ENCODE results near the gene LRP3. TPM values are rescaled to one million over a fixed set of nuclear protein-coding genes. Genes with fewer than 3 reads are reported as not detected.
"Not testable (repeated sequence)": the region's sequence is repeated elsewhere in the genome, so short reads cannot be mapped to it uniquely, and the experiment has no call there.

The LRP3 gene
- total RNA-seq, 1 experiment from 2014 or later: 9.9 TPM

DNA sequence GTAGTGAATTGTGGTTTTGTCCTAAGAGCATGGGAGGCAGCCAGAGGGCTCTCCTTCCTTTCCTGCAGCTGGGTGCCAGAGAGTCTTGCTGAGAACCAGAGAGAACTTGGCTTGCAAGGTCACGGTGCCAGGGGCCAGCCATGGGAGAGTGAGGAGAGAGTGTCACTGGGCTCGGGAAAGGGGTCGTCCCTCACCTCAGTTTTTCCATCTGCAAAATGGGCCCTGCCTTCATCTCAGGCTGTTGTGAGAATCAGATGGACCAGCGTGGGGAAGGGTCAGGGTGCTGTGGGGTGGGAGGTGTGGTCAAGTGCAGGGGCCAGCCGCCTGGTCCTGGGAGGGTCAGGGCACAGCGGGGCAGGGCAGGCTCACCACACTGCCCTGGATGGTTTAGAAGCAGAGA, 7.3 kb downstream of the LRP3 start:
- DNase-seq (ENCODE audit: extremely low read depth, low read depth): no peak

GRCh38 chr19:33201886-33202545, 7.9 kb downstream of the LRP3 start:
- no peak for DNase-seq (ENCODE audit: extremely low read depth, low read depth)

DNA sequence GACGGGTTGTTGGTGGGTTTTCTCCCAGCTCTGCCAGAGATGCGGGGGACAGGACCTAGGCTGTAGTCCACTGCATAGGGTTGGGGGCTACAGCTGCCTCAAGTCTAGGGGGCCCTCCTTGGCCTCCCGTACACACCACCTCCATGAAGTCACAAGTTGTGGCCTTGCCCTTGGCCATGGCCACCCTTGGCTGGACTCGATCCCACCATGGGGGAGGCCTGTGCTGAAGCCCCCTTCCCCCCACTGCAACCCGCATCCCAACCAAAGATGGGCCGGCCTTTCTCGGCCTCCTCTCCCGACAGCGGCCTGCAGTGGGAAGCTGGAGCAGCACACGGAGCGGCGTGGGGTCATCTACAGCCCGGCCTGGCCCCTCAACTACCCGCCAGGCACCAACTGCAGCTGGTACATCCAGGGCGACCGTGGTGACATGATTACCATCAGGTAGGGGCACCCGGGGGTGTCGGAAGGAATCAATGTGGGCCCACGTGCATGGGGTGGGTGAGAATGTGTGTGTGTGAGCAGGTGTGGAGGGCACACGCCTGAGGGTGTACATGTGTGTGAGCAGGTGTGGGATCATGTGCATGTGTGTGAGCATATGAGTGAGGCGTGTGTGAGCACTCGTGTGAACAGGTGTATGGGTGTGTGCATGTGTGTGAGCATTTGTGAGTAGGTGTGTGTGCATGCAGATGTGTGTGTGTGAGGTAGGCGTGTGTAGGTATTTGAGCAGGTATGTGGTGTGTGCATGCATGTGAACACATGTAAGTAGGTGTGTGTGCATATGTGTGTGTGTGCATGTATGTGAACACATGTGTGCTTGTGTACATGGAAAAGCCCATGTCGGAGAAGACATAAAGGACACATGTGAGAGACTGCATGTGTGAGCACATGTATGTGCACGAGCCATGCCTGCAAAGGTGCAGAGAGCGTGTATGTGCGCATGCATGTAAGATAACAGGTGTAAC, 8.7 kb downstream of the LRP3 start:
- no peak for DNase-seq (ENCODE audit: extremely low read depth, low read depth)

GRCh38 chr19:33203529-33203928, 9.4 kb downstream of the LRP3 start:
- DNase-seq (ENCODE audit: extremely low read depth, low read depth): no peak

GRCh38 chr19:33204136-33204973, 10.2 kb downstream of the LRP3 start:
- DNase-seq (ENCODE audit: extremely low read depth, low read depth): no peak

- no peak for DNase-seq (ENCODE audit: extremely low read depth, low read depth)
These were observed 11.0 kb downstream of the LRP3 start for GRCh38 chr19:33205110-33205509.

- no peak for DNase-seq (ENCODE audit: extremely low read depth, low read depth)
These were observed 11.6 kb downstream of the LRP3 start for GRCh38 chr19:33205531-33206260.

- no peak for DNase-seq (ENCODE audit: extremely low read depth, low read depth)
These were observed 12.3 kb downstream of the LRP3 start for GRCh38 chr19:33206261-33207039.

DNA sequence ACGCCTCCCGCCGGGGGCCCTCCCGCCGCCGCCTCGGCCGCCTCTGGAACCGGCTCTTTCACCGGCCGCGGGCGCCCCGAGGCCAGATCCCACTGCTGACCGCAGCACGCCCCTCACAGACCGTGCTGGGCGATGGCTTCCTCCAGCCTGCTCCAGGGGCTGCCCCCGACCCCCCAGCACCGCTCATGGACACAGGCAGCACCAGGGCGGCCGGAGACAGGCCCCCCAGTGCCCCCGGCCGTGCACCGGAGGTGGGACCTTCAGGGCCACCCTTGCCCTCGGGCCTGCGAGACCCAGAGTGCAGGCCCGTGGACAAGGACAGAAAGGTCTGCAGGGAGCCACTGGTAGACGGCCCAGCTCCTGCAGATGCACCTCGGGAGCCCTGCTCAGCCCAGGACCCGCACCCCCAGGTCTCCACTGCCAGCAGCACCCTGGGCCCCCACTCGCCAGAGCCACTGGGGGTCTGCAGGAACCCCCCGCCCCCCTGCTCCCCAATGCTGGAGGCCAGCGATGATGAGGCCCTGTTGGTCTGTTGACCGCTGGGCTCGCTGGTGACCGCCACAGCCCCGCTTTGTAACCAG, 13.0 kb downstream of the LRP3 start:
- no peak for DNase-seq (ENCODE audit: extremely low read depth, low read depth)

GRCh38 chr19:33207903-33208302, 13.8 kb downstream of the LRP3 start:
- no peak for DNase-seq (ENCODE audit: extremely low read depth, low read depth)

GRCh38 chr19:33208371-33208895, 14.3 kb downstream of the LRP3 start:
- no peak for DNase-seq (ENCODE audit: extremely low read depth, low read depth)

DNA sequence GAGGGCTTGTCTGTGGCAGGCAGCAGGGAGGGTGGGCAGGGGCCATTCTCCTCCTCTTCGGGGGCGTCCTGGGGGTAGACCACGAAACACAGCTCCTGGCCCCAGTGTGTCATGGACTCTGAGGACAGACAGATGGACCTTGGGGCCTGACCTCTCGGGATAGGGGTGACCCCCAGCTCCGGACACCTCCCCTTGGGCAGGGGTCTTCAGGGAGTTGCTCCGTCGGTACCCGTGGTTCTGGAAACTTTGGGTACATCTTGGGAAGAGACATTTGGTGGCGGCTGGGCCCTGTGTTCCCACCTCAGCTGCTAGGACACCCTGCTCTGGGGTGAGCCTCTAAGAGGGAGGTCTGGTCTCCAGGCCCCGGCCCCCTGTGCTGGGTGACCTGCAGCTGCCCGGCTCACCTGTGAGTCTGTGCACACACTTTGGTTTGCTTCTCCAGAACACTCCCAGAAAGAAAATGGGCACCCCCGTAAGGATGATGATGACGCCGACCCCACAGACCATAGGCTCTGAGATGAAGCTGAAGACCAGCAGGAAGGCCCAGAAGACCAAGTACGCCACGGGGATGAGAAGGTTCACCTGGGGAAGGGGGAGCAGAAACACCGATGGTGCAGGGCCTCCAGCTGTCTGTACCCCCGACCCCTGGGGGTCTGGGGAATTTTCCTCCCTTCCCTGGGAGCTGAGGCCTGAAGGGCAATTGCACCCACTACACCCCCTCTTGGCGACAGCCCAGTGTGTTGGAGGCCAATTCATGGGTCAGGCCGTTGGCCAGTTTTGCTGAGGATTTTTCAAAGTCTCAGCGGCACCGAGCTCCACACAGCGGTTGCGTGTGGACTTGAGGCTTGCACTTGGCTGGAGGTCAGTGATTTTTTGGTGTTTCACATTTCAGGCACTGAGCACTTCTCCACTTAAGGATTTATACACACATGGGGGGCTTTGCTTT, 15.0 kb downstream of the LRP3 start:
- no peak for DNase-seq (ENCODE audit: extremely low read depth, low read depth)

DNA sequence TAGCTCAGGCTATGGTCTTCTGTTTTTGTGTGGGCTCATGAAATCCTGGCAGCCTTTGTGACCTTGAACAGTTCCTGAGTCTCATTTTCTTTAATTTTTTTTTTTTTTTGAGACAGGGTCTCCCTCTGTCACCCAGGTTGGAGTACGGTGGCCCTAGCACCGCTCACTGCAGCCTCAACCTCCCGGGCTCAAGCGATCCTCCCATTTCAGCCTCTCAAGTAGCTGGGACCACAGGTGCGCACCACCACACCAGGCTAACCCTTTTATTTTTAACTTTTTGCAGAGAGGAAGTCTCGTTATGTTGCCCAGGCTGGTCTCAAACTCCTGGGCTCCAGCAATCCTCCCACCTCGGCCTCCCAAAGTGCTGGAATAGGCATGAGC, 15.7 kb downstream of the LRP3 start:
- not testable (repeated sequence) for DNase-seq (ENCODE audit: extremely low read depth, low read depth)

DNA sequence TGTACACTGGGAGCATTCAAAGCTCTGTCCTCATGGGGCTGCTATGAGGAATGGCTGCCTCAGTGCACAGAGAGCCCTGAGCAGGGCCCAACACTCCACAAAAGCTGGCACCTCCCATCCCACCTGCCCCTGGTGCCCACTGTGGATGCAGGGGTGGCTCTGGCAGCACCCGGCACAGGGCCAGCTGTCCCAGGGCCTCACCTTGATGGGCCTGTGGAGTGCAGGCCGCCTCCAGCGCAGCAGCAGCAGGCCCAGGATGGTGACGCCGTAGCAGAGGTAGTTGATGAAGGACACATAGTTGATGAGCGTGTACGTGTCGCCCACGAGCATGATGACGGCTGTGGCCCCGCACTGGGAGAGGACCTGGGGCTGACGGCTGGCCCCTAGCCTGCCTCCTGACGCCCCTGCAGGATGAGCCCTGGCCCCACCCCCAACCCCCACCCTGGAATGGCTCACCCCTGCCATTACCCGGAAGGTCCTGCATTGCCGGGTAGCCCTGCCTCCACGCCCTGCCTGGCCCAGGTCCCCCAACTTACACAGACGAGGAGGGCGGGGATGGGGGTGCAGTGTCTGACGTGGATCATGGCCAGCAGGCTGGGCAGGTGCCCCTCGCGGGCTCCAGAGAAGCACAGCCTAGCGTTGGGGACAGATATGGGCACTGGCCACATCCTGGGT, 16.3 kb downstream of the LRP3 start:
- DNase-seq (ENCODE audit: extremely low read depth, low read depth): no peak

DNA sequence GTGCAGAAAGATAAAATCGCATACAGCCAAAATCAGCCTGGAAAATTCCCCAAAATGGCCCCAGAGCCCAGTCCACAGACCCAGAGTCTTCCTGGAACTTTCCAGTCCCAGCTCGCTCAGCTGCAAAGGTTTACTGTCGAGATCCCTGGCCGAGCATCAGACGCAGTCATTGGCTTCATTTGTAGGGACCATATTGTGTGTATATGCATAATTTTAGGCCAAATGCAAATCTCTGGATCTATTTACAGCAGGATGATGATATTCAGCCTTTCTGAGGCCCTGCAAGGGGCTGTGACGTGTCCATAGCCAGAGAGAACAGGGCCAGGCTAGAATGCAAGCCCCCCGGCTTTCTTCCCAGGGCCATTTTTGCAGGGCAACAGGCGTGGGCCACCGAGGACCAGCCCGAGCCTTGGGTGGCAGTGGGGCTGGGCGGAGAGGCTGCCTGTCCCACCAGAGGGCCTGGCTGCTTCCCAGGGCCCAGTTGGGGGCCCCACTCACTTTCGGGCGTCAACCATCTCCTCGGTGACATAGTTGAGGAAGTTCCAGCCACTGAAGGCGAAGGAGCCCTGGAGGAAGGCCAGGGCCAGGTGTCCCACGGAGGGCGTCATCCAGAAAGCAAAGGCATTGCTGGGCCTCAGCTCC, 17.8 kb downstream of the LRP3 start:
- DNase-seq (ENCODE audit: extremely low read depth, low read depth): no peak

DNA sequence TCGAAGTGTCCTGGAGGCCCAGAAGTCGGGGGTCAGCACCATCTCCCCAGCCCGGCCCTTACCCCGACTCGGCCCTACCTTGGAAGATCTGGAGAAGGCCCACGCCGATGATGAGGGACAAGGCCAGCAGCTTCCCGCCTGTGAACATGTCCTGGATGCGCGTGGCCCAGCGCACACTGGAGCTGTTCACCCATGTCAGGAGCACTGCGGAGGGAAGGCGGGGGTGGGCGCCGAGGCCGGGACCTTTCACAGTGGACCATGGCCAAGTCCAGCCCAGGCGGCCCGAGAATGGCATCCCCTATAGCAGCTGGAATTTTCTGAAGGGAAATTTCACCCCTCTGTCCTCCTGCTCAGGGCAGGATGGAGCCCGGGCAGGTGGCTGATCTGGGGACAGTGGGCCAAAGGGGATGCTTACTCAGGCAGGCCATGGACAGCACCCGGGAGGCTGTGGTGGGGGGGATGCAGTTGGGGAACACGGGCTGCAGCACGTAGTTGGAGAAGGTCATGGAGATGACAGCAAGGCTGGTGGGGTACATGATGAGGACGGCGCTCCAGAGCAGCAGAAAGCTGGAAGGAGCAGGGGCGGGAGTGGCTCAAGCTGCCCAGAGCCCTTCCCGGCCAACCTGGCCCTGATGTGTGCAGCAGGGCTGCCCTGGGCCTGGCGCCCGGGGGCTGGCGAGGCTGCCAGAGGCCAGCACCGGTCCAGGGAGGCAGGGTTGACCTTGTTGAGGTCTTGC, 18.5 kb downstream of the LRP3 start:
- DNase-seq (ENCODE audit: extremely low read depth, low read depth): no peak
